ENCODE data around the gene PSMD11.
A peak's percentile ranks its signal among the peaks of the same experiment; 100 is the strongest.
"Not testable (repeated sequence)": the region's sequence is repeated elsewhere in the genome, so short reads cannot be mapped to it uniquely, and the experiment has no call there.

The PSMD11 gene

DNA sequence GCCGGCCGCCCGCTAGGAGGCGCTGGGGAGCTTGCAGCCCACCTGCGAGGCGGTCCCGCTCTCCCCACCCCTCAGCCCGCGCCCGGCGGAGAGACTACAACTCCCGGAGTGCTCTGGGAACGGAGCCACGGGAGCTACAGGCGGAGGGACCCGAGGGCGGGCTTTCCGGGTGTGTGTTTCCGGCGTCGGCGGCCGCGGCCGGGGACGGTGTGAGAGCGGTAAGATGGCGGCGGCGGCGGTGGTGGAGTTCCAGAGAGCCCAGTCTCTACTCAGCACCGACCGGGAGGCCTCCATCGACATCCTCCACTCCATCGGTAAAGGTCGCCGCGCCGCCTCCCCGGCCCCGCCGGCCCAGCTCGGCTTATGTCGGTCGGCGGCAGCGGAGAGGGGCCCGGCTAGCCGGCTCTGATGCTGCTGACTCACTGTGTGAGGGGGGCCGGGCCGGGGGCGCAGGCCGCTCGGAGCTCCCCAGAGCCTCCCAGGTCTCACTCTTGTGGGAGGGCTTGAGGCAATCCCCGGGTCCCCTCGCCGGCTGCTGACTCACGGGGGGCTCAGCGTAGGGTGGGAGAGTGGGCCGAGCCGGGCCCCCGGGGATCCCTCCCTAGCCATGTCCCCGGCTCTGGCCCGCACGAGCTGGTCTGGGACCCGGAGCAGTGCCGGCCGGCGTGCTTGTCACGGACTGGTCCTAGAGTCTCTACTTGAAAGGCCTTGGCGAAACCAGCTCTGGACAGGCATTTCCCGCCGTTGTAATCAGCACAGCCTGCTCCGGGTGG is at the start of gene PSMD11:
Gene PSMD11 (plus strand): TSS at position 210 of the 773 bp plus-strand sequence. CDS start 14 bp downstream, at position 224.
- DNase-seq (ENCODE audit: extremely low spot score) = peak; percentile 99
- ChIA-PET POLR2A (no interaction called here), CTCF (interaction anchor here (0.6 to 10.4 kb wide), 44 partner anchors 9 to 555 kb away, joined by 3 to 139 read pairs (median 4); no protein-coding TSS in a partner anchor)
- peak; percentile 89 for TF ChIP-seq CTCF (IDR thresholded peaks at IDR 0.05; ENCODE audit: control extremely low read depth, extremely low read depth, low read depth, missing control alignments)

GRCh38 chr17:32396343-32396742 is 48.0 kb upstream of the PSMD11 start:
- ChIA-PET POLR2A (interaction anchor here (0.7 kb wide), 1 partner anchor 43 kb away, joined by 4 read pairs; no protein-coding TSS in a partner anchor), CTCF (interaction anchor here (0.9 kb wide), 1 partner anchor 22 kb away, joined by 3 read pairs; no protein-coding TSS in a partner anchor)
- no peak for TF ChIP-seq CTCF (IDR thresholded peaks at IDR 0.05; ENCODE audit: control extremely low read depth, extremely low read depth, low read depth, missing control alignments)
- DNase-seq (ENCODE audit: extremely low spot score) = no peak

GRCh38 chr17:32398946-32399345 is 45.4 kb upstream of the PSMD11 start:
- no peak for TF ChIP-seq CTCF (IDR thresholded peaks at IDR 0.05; ENCODE audit: control extremely low read depth, extremely low read depth, low read depth, missing control alignments)
- POLR2A ChIA-PET = no interaction called here
- DNase-seq (ENCODE audit: extremely low spot score) = no peak
- CTCF ChIA-PET = interaction anchor here (1.2 to 3.9 kb wide), 5 partner anchors 19 to 511 kb away, joined by 3 to 11 read pairs (median 3); partner anchors contain the start of gene PSMD11

DNA sequence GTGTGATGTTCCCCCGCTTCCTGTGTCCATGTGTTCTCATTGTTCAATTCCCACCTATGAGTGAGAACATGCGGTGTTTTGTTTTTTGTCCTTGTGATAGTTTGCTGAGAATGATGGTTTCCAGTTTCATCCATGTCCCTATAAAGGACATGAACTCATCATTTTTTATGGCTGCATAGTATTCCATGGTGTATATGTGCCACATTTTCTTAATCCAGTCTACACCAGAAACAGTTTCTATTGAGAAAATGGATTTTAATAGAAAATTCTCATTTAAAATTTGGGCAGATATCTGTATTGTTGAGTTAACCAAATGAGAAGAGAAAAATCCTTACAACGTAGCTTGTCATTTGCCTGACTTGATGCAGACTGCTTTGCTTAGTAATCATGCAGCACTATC is 34.2 kb upstream of the PSMD11 start:
- CTCF ChIA-PET; DNase-seq (ENCODE audit: extremely low spot score); POLR2A ChIA-PET: not testable (repeated sequence)

GRCh38 chr17:32426894-32427293 is 17.4 kb upstream of the PSMD11 start:
- no peak for TF ChIP-seq CTCF (IDR thresholded peaks at IDR 0.05; ENCODE audit: control extremely low read depth, extremely low read depth, low read depth, missing control alignments)
- no peak for DNase-seq (ENCODE audit: extremely low spot score)
- ChIA-PET CTCF (no interaction called here), POLR2A (no interaction called here)

GRCh38 chr17:32429598-32429997 is 14.7 kb upstream of the PSMD11 start:
- no peak for TF ChIP-seq CTCF (IDR thresholded peaks at IDR 0.05; ENCODE audit: control extremely low read depth, extremely low read depth, low read depth, missing control alignments)
- POLR2A ChIA-PET = no interaction called here
- DNase-seq (ENCODE audit: extremely low spot score) = no peak
- CTCF ChIA-PET = interaction anchor here (1.0 kb wide), 1 partner anchor 12 kb away, joined by 3 read pairs; no protein-coding TSS in a partner anchor

GRCh38 chr17:32440722-32441121 is 3.6 kb upstream of the PSMD11 start:
- no peak for DNase-seq (ENCODE audit: extremely low spot score)
- ChIA-PET POLR2A (interaction anchor here (0.7 kb wide), 1 partner anchor 89 kb away, joined by 3 read pairs; no protein-coding TSS in a partner anchor), CTCF (interaction anchor here (10.4 kb wide), 1 partner anchor 22 kb away, joined by 139 read pairs; no protein-coding TSS in a partner anchor)
- TF ChIP-seq CTCF (IDR thresholded peaks at IDR 0.05; ENCODE audit: control extremely low read depth, extremely low read depth, low read depth, missing control alignments) = no peak

Measured in GM10248 (cell line).